ENCODE data around the gene EHD3. TPM values are rescaled to one million over a fixed set of nuclear protein-coding genes. Genes with fewer than 3 reads are reported as not detected.

The EHD3 gene
- total RNA-seq, 2 experiments from 2014 or later: 0.54 to 0.60 TPM

DNA sequence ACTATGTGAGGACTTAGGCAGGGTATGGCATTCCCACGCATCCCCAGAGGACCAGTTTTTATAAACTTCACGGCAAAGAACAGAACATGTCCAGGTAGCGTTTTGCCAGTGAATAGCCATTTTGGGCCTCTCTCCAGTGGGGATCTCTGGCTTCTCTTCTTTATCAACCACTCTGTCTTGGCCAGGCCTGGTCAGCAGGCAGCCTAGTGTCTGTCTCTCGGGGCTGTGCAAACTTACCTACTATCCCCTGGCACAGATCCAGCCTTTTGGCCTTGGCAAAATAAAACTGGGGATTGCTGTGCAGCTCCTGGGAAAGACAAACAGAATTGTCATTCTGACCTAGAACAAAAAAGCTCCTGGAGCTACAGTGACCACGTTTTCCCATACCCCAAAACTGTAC is 31.1 kb upstream of the EHD3 start:
- Mint-ChIP-seq H3K27me3 (no peaks in the 10 kb centered on the region), H3K36me3 (ENCODE audit: low read depth) (no peaks in the 10 kb centered on the region), H3K27ac (no peak overlapping the region), H3K9me3 (no peaks in the 10 kb centered on the region), H3K4me1 (ENCODE audit: low read depth) (no peaks in the 10 kb centered on the region), H3K4me3 (no peak overlapping the region)
- no peak for ATAC-seq
- TF ChIP-seq, protein P1, sequence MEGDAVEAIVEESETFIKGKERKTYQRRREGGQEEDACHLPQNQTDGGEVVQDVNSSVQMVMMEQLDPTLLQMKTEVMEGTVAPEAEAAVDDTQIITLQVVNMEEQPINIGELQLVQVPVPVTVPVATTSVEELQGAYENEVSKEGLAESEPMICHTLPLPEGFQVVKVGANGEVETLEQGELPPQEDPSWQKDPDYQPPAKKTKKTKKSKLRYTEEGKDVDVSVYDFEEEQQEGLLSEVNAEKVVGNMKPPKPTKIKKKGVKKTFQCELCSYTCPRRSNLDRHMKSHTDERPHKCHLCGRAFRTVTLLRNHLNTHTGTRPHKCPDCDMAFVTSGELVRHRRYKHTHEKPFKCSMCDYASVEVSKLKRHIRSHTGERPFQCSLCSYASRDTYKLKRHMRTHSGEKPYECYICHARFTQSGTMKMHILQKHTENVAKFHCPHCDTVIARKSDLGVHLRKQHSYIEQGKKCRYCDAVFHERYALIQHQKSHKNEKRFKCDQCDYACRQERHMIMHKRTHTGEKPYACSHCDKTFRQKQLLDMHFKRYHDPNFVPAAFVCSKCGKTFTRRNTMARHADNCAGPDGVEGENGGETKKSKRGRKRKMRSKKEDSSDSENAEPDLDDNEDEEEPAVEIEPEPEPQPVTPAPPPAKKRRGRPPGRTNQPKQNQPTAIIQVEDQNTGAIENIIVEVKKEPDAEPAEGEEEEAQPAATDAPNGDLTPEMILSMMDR (IDR thresholded peaks at IDR 0.05): no peak
- CTCF ChIA-PET: no interaction called here
- POLR2A ChIA-PET: interaction anchor here (0.6 to 0.7 kb wide), 2 partner anchors 84 to 269 kb away, joined by 3 to 4 read pairs; no protein-coding TSS in a partner anchor
- no peak for DNase-seq
- intact Hi-C loops (cut with micrococcal nuclease): no loop called here

DNA sequence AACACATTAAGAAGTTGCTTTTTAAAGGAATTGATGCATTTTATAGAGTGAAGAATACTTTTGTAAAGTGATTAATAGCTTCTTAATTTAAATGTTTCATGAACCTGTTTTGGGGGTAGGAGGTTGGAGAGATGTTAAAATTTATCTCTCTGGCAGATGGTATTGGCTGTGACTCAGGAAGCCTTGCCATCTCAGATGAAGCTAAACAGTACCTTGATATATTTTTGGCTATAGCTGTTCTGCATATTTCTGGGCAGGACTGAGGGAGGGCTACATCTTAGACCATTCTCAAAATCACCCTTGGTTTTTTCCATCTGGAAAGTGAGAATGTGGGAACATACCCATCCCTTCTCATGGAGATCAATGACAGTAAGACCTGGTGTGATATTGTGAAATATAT is 30.0 kb upstream of the EHD3 start:
- TF ChIP-seq, protein P1 (IDR thresholded peaks at IDR 0.05): no peak
- Mint-ChIP-seq H3K36me3 (ENCODE audit: low read depth) (no peaks in the 10 kb centered on the region), H3K27ac (no peak overlapping the region), H3K27me3 (no peaks in the 10 kb centered on the region), H3K9me3 (no peaks in the 10 kb centered on the region), H3K4me1 (ENCODE audit: low read depth) (no peaks in the 10 kb centered on the region), H3K4me3 (no peak overlapping the region)
- DNase-seq (no peak), ATAC-seq (no peak)
- intact Hi-C loops (cut with micrococcal nuclease): no loop called here
- POLR2A ChIA-PET: no interaction called here
- CTCF ChIA-PET: no interaction called here

DNA sequence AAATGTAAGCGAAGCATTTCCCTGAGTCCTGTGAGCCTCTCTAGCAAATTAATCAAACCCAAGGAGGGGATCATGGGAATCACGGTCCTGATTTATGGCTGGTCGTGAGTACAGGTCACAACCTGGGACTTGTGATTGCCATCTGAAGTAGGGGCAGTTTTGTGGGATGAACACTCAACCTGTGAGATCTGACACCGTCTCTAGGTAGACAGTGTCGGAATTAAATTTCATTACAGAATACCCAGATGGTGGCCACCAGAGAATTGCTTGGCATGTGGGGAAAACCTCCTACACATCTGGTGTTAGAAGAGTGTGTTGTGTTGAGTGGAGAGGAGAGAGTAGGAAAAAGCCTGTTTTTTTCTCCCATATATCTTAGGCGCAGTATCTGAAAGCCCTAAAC is 29.2 kb upstream of the EHD3 start:
- Mint-ChIP-seq H3K27ac (no peak overlapping the region), H3K9me3 (no peaks in the 10 kb centered on the region), H3K4me1 (ENCODE audit: low read depth) (no peaks in the 10 kb centered on the region), H3K36me3 (ENCODE audit: low read depth) (no peaks in the 10 kb centered on the region), H3K27me3 (no peaks in the 10 kb centered on the region), H3K4me3 (no peak overlapping the region)
- ChIA-PET POLR2A (no interaction called here), CTCF (no interaction called here)
- intact Hi-C loops (cut with micrococcal nuclease): no loop called here
- DNase-seq: no peak
- ATAC-seq: no peak
- TF ChIP-seq, protein P1 (IDR thresholded peaks at IDR 0.05): no peak

- POLR2A ChIA-PET: no interaction called here
- intact Hi-C loops (cut with micrococcal nuclease): no loop called here
- CTCF ChIA-PET: no interaction called here
These were observed 28.8 kb upstream of the EHD3 start for GRCh38 chr2:31205186-31205585.

GRCh38 chr2:31205613-31206012 is 28.3 kb upstream of the EHD3 start:
- CTCF ChIA-PET: no interaction called here

More at GRCh38 chr2:31205186-31205585, 28.8 kb upstream of the EHD3 start:
- Mint-ChIP-seq H3K9me3 (no peaks in the 10 kb centered on the region), H3K36me3 (ENCODE audit: low read depth) (no peaks in the 10 kb centered on the region), H3K27me3 (no peaks in the 10 kb centered on the region), H3K27ac (no peak overlapping the region), H3K4me3 (no peak overlapping the region), H3K4me1 (ENCODE audit: low read depth) (no peaks in the 10 kb centered on the region)
- DNase-seq: no peak
- no peak for ATAC-seq
- TF ChIP-seq, protein P1 (IDR thresholded peaks at IDR 0.05): no peak

More at GRCh38 chr2:31205613-31206012, 28.3 kb upstream of the EHD3 start:
- TF ChIP-seq, protein P1 (IDR thresholded peaks at IDR 0.05): no peak
- H3K36me3 Mint-ChIP-seq (ENCODE audit: low read depth): no peaks in the 10 kb centered on the region
- H3K27ac Mint-ChIP-seq: no peak overlapping the region
- POLR2A ChIA-PET: no interaction called here
- DNase-seq (no peak), ATAC-seq (no peak)
- H3K4me3 Mint-ChIP-seq: no peak overlapping the region
- intact Hi-C loops (cut with micrococcal nuclease): no loop called here
- H3K4me1 Mint-ChIP-seq (ENCODE audit: low read depth): no peaks in the 10 kb centered on the region
- no peaks in the 10 kb centered on the region for H3K27me3 Mint-ChIP-seq
- H3K9me3 Mint-ChIP-seq: no peaks in the 10 kb centered on the region

Data from activated CD8-positive, alpha-beta T cell treated with anti-CD3 and anti-CD28 coated beads for 36 hours (primary cell).